ENCODE results near the gene CNTNAP2. TPM values are rescaled to one million over a fixed set of nuclear protein-coding genes. Genes with fewer than 3 reads are reported as not detected.

The CNTNAP2 gene
- total RNA-seq, 4 donors from 2014 or later, result 0.42 to 0.71 TPM; not detected in 2

GRCh38 chr7:147659036-147659995 is 1542.7 kb downstream of the CNTNAP2 start:
- no peak for DNase-seq (ENCODE audit: low spot score in 2 of 2)
- WGBS, 2 donors, result 83 to 90% methylated on average over 4 of the region's 4 CpGs
- no peak overlapping the region for H3K4me3 ChIP-seq (ENCODE audit: low read depth, poor library complexity, severe bottlenecking)
- no peak for TF ChIP-seq CTCF (IDR thresholded peaks at IDR 0.05)
- TF ChIP-seq POLR2A (IDR thresholded peaks at IDR 0.05), result no peak
- intact Hi-C loops (cut with DNase I; ENCODE audit: low total_unique reads), result no loop called here

GRCh38 chr7:147664541-147664940 is 1547.9 kb downstream of the CNTNAP2 start:
- DNase-seq (ENCODE audit: low spot score in 2 of 2), result no peak
- 71 to 75% methylated on average over 6 of the region's 6 CpGs for WGBS, 2 donors
- TF ChIP-seq CTCF (IDR thresholded peaks at IDR 0.05) (no peak), POLR2A (IDR thresholded peaks at IDR 0.05) (no peak)
- H3K4me3 ChIP-seq (ENCODE audit: low read depth, poor library complexity, severe bottlenecking), result no peak overlapping the region
- intact Hi-C loops (cut with DNase I; ENCODE audit: low total_unique reads), result no loop called here

- no peak overlapping the region for H3K4me3 ChIP-seq (ENCODE audit: low read depth, poor library complexity, severe bottlenecking)
- intact Hi-C loops (cut with DNase I; ENCODE audit: low total_unique reads), result no loop called here
- 83 to 88% methylated on average over 10 of the region's 10 CpGs for WGBS, 2 donors
- no peak for TF ChIP-seq CTCF (IDR thresholded peaks at IDR 0.05)
- no peak for TF ChIP-seq POLR2A (IDR thresholded peaks at IDR 0.05)
- no peak for DNase-seq (ENCODE audit: low spot score in 2 of 2)
Measured at GRCh38 chr7:147670759-147671158, 1554.2 kb downstream of the CNTNAP2 start.

GRCh38 chr7:147674705-147675104 is 1558.1 kb downstream of the CNTNAP2 start:
- no peak overlapping the region for H3K4me3 ChIP-seq (ENCODE audit: low read depth, poor library complexity, severe bottlenecking)
- TF ChIP-seq CTCF (IDR thresholded peaks at IDR 0.05), result no peak
- no peak for TF ChIP-seq POLR2A (IDR thresholded peaks at IDR 0.05)
- intact Hi-C loops (cut with DNase I; ENCODE audit: low total_unique reads), result no loop called here
- no peak for DNase-seq (ENCODE audit: low spot score in 2 of 2)

- no peak for DNase-seq (ENCODE audit: low spot score in 2 of 2)
- 52 to 69% methylated on average over 1 of the region's 1 CpG for WGBS, 2 donors
- intact Hi-C loops (cut with DNase I; ENCODE audit: low total_unique reads), result no loop called here
Measured at GRCh38 chr7:147678943-147679342, 1562.3 kb downstream of the CNTNAP2 start.

More at GRCh38 chr7:147678943-147679342, 1562.3 kb downstream of the CNTNAP2 start:
- TF ChIP-seq CTCF (IDR thresholded peaks at IDR 0.05) (no peak), POLR2A (IDR thresholded peaks at IDR 0.05) (no peak)
- no peak overlapping the region for H3K4me3 ChIP-seq (ENCODE audit: low read depth, poor library complexity, severe bottlenecking)

Measured in lower leg skin (tissue), 4 donors.